HPDE6-E6E7 (cell line): ENCODE results near the gene IL36RN.

ENCODE experiments used
- DNase-seq: peaks from one replicate; pipeline ENCODE4 v3.0.0; 2011; ENCODE audit warnings: missing footprints; ENCODE audit errors: extremely low spot score

The IL36RN gene

GRCh38 chr2:113102133-113102532 is 43.1 kb downstream of the IL36RN start:
- no peak for DNase-seq

GRCh38 chr2:113103277-113103676 is 44.3 kb downstream of the IL36RN start:
- DNase-seq = no peak

GRCh38 chr2:113104054-113104611 is 45.1 kb downstream of the IL36RN start:
- DNase-seq = no peak

- no peak for DNase-seq
These were observed 46.2 kb downstream of the IL36RN start for GRCh38 chr2:113105047-113105785.

GRCh38 chr2:113111121-113111520 is 52.1 kb downstream of the IL36RN start:
- no peak for DNase-seq

- peak; percentile 35 for DNase-seq
These were observed 52.9 kb downstream of the IL36RN start for GRCh38 chr2:113111823-113112287.

- DNase-seq = no peak
These were observed 53.4 kb downstream of the IL36RN start for GRCh38 chr2:113112441-113112840.

- no peak for DNase-seq
These were observed 53.9 kb downstream of the IL36RN start for GRCh38 chr2:113112871-113113270.

GRCh38 chr2:113113807-113114206 is 54.8 kb downstream of the IL36RN start:
- no peak for DNase-seq
